Neural cell (in vitro differentiated cells): Measurements from ENCODE around the gene EXOSC3.
A peak's percentile ranks its signal among the peaks of the same experiment; 100 is the strongest.

Experiments used
- EP300 ChIP-seq: fragments of 450-650 bp; conservative IDR thresholded peaks from 2 replicates; pipeline ENCODE4 v1.6.1; 2014; ENCODE audit warnings: antibody characterized with exemption, mild to moderate bottlenecking, moderate library complexity; ENCODE audit not compliant: poor library complexity, severe bottlenecking
- EZH2 ChIP-seq: fragments of 200-600, 300-800 bp; shearing (Covaris generic), sonication (generic); IDR thresholded peaks from 2 replicates; pipeline ENCODE4 v1.6.1; 2014; ENCODE audit warnings: antibody characterized with exemption, low read length, borderline replicate concordance, mild to moderate bottlenecking; ENCODE audit not compliant: insufficient read depth, poor library complexity, severe bottlenecking
- POLR2AphosphoS5 ChIP-seq: IDR thresholded peaks from 2 replicates; pipeline ENCODE4 v1.6.1; 2012
- RAD21 ChIP-seq: fragments of 450-650 bp; conservative IDR thresholded peaks from 2 replicates; pipeline ENCODE4 v1.6.1; 2014; ENCODE audit warnings: antibody characterized with exemption, mild to moderate bottlenecking, moderate library complexity
- TAF1 ChIP-seq: IDR thresholded peaks from 2 replicates; pipeline ENCODE4 v1.6.1; 2012; ENCODE audit warnings: low read depth
- TF ChIP-seq, protein P1 (sequence below): fragments of 450-650 bp; IDR thresholded peaks from 2 replicates; pipeline ENCODE4 v1.5.1; 2014; ENCODE audit warnings: antibody characterized with exemption, mild to moderate bottlenecking, moderate library complexity; ENCODE audit not compliant: poor library complexity, severe bottlenecking

GRCh38 chr9:37753489-37754190 lies 31.2 kb downstream of the EXOSC3 start, which contains the start of gene TRMT10B:
- TF ChIP-seq, protein P1, sequence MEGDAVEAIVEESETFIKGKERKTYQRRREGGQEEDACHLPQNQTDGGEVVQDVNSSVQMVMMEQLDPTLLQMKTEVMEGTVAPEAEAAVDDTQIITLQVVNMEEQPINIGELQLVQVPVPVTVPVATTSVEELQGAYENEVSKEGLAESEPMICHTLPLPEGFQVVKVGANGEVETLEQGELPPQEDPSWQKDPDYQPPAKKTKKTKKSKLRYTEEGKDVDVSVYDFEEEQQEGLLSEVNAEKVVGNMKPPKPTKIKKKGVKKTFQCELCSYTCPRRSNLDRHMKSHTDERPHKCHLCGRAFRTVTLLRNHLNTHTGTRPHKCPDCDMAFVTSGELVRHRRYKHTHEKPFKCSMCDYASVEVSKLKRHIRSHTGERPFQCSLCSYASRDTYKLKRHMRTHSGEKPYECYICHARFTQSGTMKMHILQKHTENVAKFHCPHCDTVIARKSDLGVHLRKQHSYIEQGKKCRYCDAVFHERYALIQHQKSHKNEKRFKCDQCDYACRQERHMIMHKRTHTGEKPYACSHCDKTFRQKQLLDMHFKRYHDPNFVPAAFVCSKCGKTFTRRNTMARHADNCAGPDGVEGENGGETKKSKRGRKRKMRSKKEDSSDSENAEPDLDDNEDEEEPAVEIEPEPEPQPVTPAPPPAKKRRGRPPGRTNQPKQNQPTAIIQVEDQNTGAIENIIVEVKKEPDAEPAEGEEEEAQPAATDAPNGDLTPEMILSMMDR: no peak
- TF ChIP-seq EP300 (no peak), TAF1 (peak; percentile 47), POLR2AphosphoS5 (peak; percentile 79), EZH2 (no peak), RAD21 (no peak)
